ENCODE results near the gene INTS12. TPM values are rescaled to one million over a fixed set of nuclear protein-coding genes. Genes with fewer than 3 reads are reported as not detected.
A peak's percentile ranks its signal among the peaks of the same experiment; 100 is the strongest.

Gene INTS12
- total RNA-seq, 1 donor from 2014 or later = 20.2 TPM

- H3K27ac ChIP-seq = peak overlapping the region; percentile 14
- H3K9me3 ChIP-seq = no peaks in the 10 kb centered on the region
- intact Hi-C loops (cut with DNase I) = no loop called here
- H3K4me1 ChIP-seq = peaks cover 17% of the 10 kb centered on the region
- no peak for TF ChIP-seq CTCF (IDR thresholded peaks at IDR 0.05)
- H3K27me3 ChIP-seq = no peaks in the 10 kb centered on the region
- no peak overlapping the region for H3K4me3 ChIP-seq
- no peaks in the 10 kb centered on the region for H3K36me3 ChIP-seq
- DNase-seq (no peak), ATAC-seq (peak; percentile 68)
These were observed 75.2 kb downstream of the INTS12 start for GRCh38 chr4:105633241-105633640.

Other genes with a start within 250 kb of the INTS12 start
- 66.5 TPM for gene PPA2, start 234.6 kb downstream of the INTS12 start, total RNA-seq
- gene ARHGEF38, start 156.1 kb downstream of the INTS12 start, total RNA-seq = 15.5 TPM
- gene GSTCD, start 95 bp upstream of the INTS12 start, total RNA-seq = 10.2 TPM
- 263 TPM for gene NPNT, start 186.8 kb upstream of the INTS12 start, total RNA-seq